A549 (cell line): Measurements from ENCODE around the gene DISP3. TPM values are rescaled to one million over a fixed set of nuclear protein-coding genes. Genes with fewer than 3 reads are reported as not detected.

Experiments
- ATAC-seq, 2 experiments: fragments of 200-7000 bp in 1 of 2; fragments of >200 bp in 1 of 2; cut with Nextera tagmentation in 1 of 2; cut with Tn5 transposase in 1 of 2; 3 replicates each; pipeline versions ENCODE4 v1.8.0 to v1.9.1; 2018 to 2020; ENCODE audit warnings: mild to moderate bottlenecking in 1 of 2, moderate library complexity in 1 of 2
- CTCF ChIA-PET: fragments of 300-600 bp; sonication (Branson Sonifier 250); formaldehyde crosslinking; extraction: SDS; loops from one replicate; lab custom pipeline; 2021; ENCODE audit warnings: antibody characterized with exemption, inconsistent platforms; lab: Yijun Ruan, JAX
- POLR2A ChIA-PET: fragments of 350-600 bp; formaldehyde crosslinking; extraction: SDS; loops from one replicate; lab custom pipeline; 2021; ENCODE audit warnings: antibody characterized with exemption, inconsistent platforms; lab: Yijun Ruan, JAX
- DNase-seq, 2 experiments: peaks; one replicate each; pipeline versions ENCODE4 v3.0.0 to v3.0.0-alpha.2; 2011 to 2016; ENCODE audit warnings: low read depth in 1 of 2, low spot score in 1 of 2
- FAIRE-seq: peaks from 2 replicates; lab custom pipeline; 2011; peaks lifted over from hg19 to GRCh38; lab: Jason Lieb, UNC
- H3K27ac ChIP-seq, 2 experiments: fragments of >200 bp; sonication (Bioruptor Twin); formaldehyde crosslinking; 3 replicates each; pipeline ENCODE4 v1.5.1; 2016 to 2017
- H3K4me1 ChIP-seq: fragments of >200 bp; sonication (Bioruptor Twin); formaldehyde crosslinking; 3 replicates; pipeline ENCODE4 v1.6.1; 2016
- H3K4me2 ChIP-seq: fragments of >200 bp; sonication (Bioruptor Twin); formaldehyde crosslinking; 3 replicates; pipeline ENCODE4 v1.6.1; 2016
- H3K4me3 ChIP-seq: fragments of >200 bp; sonication (Bioruptor Twin); formaldehyde crosslinking; 3 replicates; pipeline ENCODE4 v1.5.1; 2016
- H3K9me3 ChIP-seq: fragments of >200 bp; sonication (Bioruptor Twin); formaldehyde crosslinking; 3 replicates; pipeline ENCODE4 v1.6.1; 2016
- CBX2 ChIP-seq: fragments of 200-600 bp; sonication (generic); IDR thresholded peaks from 2 replicates; pipeline ENCODE4 v1.6.1; 2016; ENCODE audit warnings: low read depth, mild to moderate bottlenecking, borderline replicate concordance
- CEBPB ChIP-seq, 2 experiments: fragments of >200 bp in 1 of 2; sonication (Bioruptor Twin) in 1 of 2; formaldehyde crosslinking in 1 of 2; IDR thresholded peaks; 2 replicates each; pipeline ENCODE4 v1.6.1; 2012 to 2016
- EHF ChIP-seq: fragments of 250-450 bp; sonication (Bioruptor Pico); IDR thresholded peaks from 2 replicates; pipeline ENCODE4 v1.5.0; 2020; ENCODE audit warnings: mild to moderate bottlenecking
- EHMT2 ChIP-seq: fragments of 200-600 bp; sonication (generic); IDR thresholded peaks from 2 replicates; pipeline ENCODE4 v1.6.1; 2016; ENCODE audit warnings: antibody characterized with exemption, low read depth, mild to moderate bottlenecking, moderate library complexity
- ESRRA ChIP-seq: fragments of 150-350 bp; IDR thresholded peaks from 2 replicates; pipeline ENCODE4 v1.6.1; 2014; ENCODE audit warnings: mild to moderate bottlenecking, low read length, borderline replicate concordance
- FOSL2 ChIP-seq, 2 experiments: fragments of 450-650 bp in 1 of 2; fragments of >200 bp in 1 of 2; sonication (Bioruptor Twin) in 1 of 2; formaldehyde crosslinking; IDR thresholded peaks; 2 replicates each; pipeline versions ENCODE4 v1.5.0 to v1.6.1; 2016 to 2020; ENCODE audit warnings: mild to moderate bottlenecking in 1 of 2, moderate library complexity in 1 of 2
- FOXS1 ChIP-seq: fragments of 250-450 bp; sonication (Bioruptor Pico); IDR thresholded peaks from 2 replicates; pipeline ENCODE4 v1.5.0; 2020; ENCODE audit warnings: mild to moderate bottlenecking, moderate library complexity
- HDAC2 ChIP-seq: fragments of 200-600 bp; sonication (generic); IDR thresholded peaks from 2 replicates; pipeline ENCODE4 v1.6.1; 2016
- HEYL ChIP-seq: fragments of 250-450 bp; sonication (Bioruptor Pico); IDR thresholded peaks from 2 replicates; pipeline ENCODE4 v1.8.0; 2021; ENCODE audit warnings: mild to moderate bottlenecking, moderate library complexity
- HOXA7 ChIP-seq: fragments of 250-450 bp; sonication (Bioruptor Pico); IDR thresholded peaks from 2 replicates; pipeline ENCODE4 v1.5.0; 2020; ENCODE audit warnings: mild to moderate bottlenecking, moderate library complexity
- HOXB13 ChIP-seq: fragments of 250-450 bp; sonication (Bioruptor Pico); IDR thresholded peaks from 2 replicates; pipeline ENCODE4 v1.5.0; 2020; ENCODE audit warnings: low read depth, mild to moderate bottlenecking, moderate library complexity
- HOXB5 ChIP-seq: fragments of 250-450 bp; sonication (Bioruptor Pico); IDR thresholded peaks from 2 replicates; pipeline ENCODE4 v1.5.0; 2020; ENCODE audit warnings: mild to moderate bottlenecking, moderate library complexity
- JUN ChIP-seq, 2 experiments: fragments of >200 bp; sonication (Bioruptor Twin); formaldehyde crosslinking; IDR thresholded peaks; 2 replicates in 1 of 2; 3 replicates in 1 of 2; pipeline ENCODE4 v1.6.1; 2016 to 2017
- KDM1A ChIP-seq: fragments of 200-600 bp; sonication (generic); IDR thresholded peaks from 2 replicates; pipeline ENCODE4 v1.6.1; 2016; ENCODE audit warnings: low read depth, mild to moderate bottlenecking
- KDM5A ChIP-seq: fragments of 200-600 bp; sonication (generic); IDR thresholded peaks from 2 replicates; pipeline ENCODE4 v1.6.1; 2016; ENCODE audit warnings: antibody characterized with exemption, mild to moderate bottlenecking
- MAZ ChIP-seq: fragments of 150-350 bp; IDR thresholded peaks from 2 replicates; pipeline ENCODE4 v1.6.1; 2014; ENCODE audit warnings: antibody characterized with exemption, low read depth, low read length, borderline replicate concordance
- NPAS2 ChIP-seq: fragments of 250-450 bp; sonication (Bioruptor Pico); IDR thresholded peaks from 2 replicates; pipeline ENCODE4 v1.8.0; 2022; ENCODE audit warnings: mild to moderate bottlenecking, moderate library complexity, borderline replicate concordance
- NR3C1 ChIP-seq: fragments of >200 bp; sonication (Bioruptor Twin); formaldehyde crosslinking; IDR thresholded peaks from 3 replicates; pipeline ENCODE4 v1.6.1; 2017
- POLR2A ChIP-seq: IDR thresholded peaks from 2 replicates; pipeline ENCODE4 v1.6.1; 2012; ENCODE audit warnings: mild to moderate bottlenecking, low read length
- POLR2AphosphoS2 ChIP-seq: conservative IDR thresholded peaks from 2 replicates; pipeline ENCODE4 v1.6.1; 2012; ENCODE audit warnings: low read length, improper control_type of control experiment, inconsistent platforms
- RAD21 ChIP-seq, 2 experiments: fragments of >200 bp in 1 of 2; sonication (Bioruptor Twin) in 1 of 2; formaldehyde crosslinking in 1 of 2; IDR thresholded peaks in 1 of 2; conservative IDR thresholded peaks in 1 of 2; 2 replicates in 1 of 2; 3 replicates in 1 of 2; pipeline ENCODE4 v1.6.1; 2012 to 2018; ENCODE audit warnings: inconsistent platforms in 1 of 2
- RARB ChIP-seq: fragments of 250-450 bp; sonication (Bioruptor Pico); IDR thresholded peaks from 2 replicates; pipeline ENCODE4 v1.8.0; 2021; ENCODE audit warnings: mild to moderate bottlenecking, moderate library complexity
- RNF2 ChIP-seq: fragments of 200-600 bp; sonication (generic); IDR thresholded peaks from 2 replicates; pipeline ENCODE4 v1.6.1; 2016; ENCODE audit warnings: low read depth, mild to moderate bottlenecking, antibody characterized with exemption, moderate library complexity, borderline replicate concordance
- SMC3 ChIP-seq: fragments of >200 bp; sonication (Bioruptor Twin); formaldehyde crosslinking; IDR thresholded peaks from 3 replicates; pipeline ENCODE4 v1.6.1; 2018; ENCODE audit warnings: inconsistent platforms
- SREBF2 ChIP-seq: fragments of 450-650 bp; IDR thresholded peaks from 2 replicates; pipeline ENCODE4 v1.6.1; 2014; ENCODE audit warnings: mild to moderate bottlenecking, moderate library complexity
- TFCP2L1 ChIP-seq: fragments of 250-450 bp; sonication (Bioruptor Pico); IDR thresholded peaks from 2 replicates; pipeline ENCODE4 v1.5.0; 2021; ENCODE audit warnings: mild to moderate bottlenecking
- TP53 ChIP-seq: fragments of 250-450 bp; sonication (Bioruptor Pico); IDR thresholded peaks from 2 replicates; pipeline ENCODE4 v1.5.0; 2021; ENCODE audit warnings: mild to moderate bottlenecking, moderate library complexity
- ZSCAN20 ChIP-seq: fragments of 250-450 bp; sonication (Bioruptor Pico); IDR thresholded peaks from 2 replicates; pipeline ENCODE4 v1.8.0; 2022; ENCODE audit warnings: mild to moderate bottlenecking, moderate library complexity
- WGBS: methylation state at CpG from one replicate; pipeline ENCODE4 v1.1.6; 2017; ENCODE audit errors: missing lambda C conversion rate; 5-methylcytosine and 5-hydroxymethylcytosine counted together
- polyA plus RNA-seq, 4 experiments: library from polyadenylated mRNA; depleted of rRNA in 3 of 4; stranded (reverse); fragments of >200 nt; fragmentation: RNase III in 1 of 4; extraction: RNeasy Plus Mini Kit Qiagen cat#74134 plus additional on column Dnase treatment in 1 of 4; gene quantifications; 2 replicates in 3 of 4; 3 replicates in 1 of 4; pipeline ENCODE4 v1.2.3, GENCODE V29; 2011 to 2017
- TF ChIP-seq, protein P1 (sequence below): fragments of 250-450 bp; sonication (Bioruptor Pico); IDR thresholded peaks from 2 replicates; pipeline ENCODE4 v1.5.0; 2020; ENCODE audit warnings: low read depth, mild to moderate bottlenecking, moderate library complexity

The DISP3 gene
- polyA plus RNA-seq, 2 of the 4 experiments (the other 2 are of a cell fraction), result 0.09 to 0.22 TPM

DNA sequence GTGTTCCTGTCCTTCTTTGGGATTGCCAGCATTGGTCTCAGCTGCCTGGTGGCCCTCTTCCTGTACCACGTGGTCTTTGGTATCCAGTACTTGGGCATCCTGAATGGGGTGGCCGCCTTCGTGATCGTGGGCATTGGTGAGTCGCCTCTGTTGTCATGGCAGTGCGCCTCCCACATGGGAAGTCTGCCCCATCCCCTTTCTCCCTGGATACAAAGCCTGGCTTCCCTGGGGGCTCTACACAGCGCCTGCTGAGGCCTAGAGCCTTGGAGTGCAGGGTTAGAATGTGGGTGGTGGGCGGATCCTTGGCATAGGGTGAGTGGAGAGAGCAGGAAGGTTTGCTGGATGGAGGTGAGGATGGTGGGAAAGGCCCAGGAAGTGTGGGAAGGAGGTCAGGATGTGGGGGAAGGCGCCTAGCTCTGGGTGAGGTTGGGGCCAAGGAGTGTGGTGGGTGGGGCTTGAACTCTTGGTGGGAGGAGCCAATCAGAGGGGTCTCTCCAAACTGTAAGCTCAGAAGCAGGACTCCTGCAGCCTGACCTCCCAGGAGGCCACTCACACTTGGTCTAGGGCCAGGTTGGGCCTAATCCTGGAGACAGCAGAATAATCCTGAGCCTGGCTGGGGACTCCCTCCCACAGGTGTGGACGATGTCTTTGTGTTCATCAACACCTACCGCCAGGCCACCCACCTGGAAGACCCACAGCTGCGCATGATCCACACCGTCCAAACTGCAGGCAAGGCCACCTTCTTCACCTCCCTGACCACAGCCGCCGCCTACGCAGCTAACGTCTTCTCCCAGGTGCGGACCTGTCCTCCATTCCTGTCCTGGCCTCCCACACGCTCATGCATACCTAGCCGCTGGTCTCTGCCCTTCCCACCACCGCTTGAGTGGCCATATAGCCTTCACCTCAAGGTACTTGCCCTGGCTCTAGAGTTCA lies 36.7 kb downstream of the DISP3 start:
- WGBS, result 49% methylated on average over 21 of the region's 21 CpGs
- Histone ChIP-seq H3K4me1 (no peaks in the 10 kb centered on the region), H3K9me3 (no peaks in the 10 kb centered on the region), H3K4me3 (no peak overlapping the region), H3K4me2 (no peak overlapping the region), H3K27ac (no peak overlapping the region)
- ATAC-seq (no peak), FAIRE-seq (no peak), DNase-seq (no peak)
- no peak for TF ChIP-seq TFCP2L1 (CRISPR knock-in tag)
- TF ChIP-seq TP53 (CRISPR knock-in tag), result no peak
- TF ChIP-seq HOXB13 (CRISPR knock-in tag), result no peak
- TF ChIP-seq, protein P1, sequence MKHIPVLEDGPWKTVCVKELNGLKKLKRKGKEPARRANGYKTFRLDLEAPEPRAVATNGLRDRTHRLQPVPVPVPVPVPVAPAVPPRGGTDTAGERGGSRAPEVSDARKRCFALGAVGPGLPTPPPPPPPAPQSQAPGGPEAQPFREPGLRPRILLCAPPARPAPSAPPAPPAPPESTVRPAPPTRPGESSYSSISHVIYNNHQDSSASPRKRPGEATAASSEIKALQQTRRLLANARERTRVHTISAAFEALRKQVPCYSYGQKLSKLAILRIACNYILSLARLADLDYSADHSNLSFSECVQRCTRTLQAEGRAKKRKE (CRISPR knock-in tag), result no peak
- no peak for TF ChIP-seq EHMT2
- TF ChIP-seq SREBF2, result no peak
- no peak for TF ChIP-seq RARB
- TF ChIP-seq SMC3, result no peak
- TF ChIP-seq JUN (IDR thresholded peaks at IDR 0.05), result no peak
- TF ChIP-seq ESRRA, result no peak
- TF ChIP-seq POLR2AphosphoS2, result no peak
- TF ChIP-seq MAZ, result no peak
- TF ChIP-seq KDM1A, result no peak
- TF ChIP-seq EHF, result no peak
- no peak for TF ChIP-seq ZSCAN20 (CRISPR knock-in tag)
- no peak for TF ChIP-seq HDAC2
- no peak for TF ChIP-seq CEBPB (IDR thresholded peaks at IDR 0.05)
- TF ChIP-seq FOSL2 (IDR thresholded peaks at IDR 0.05), result no peak
- TF ChIP-seq FOSL2 (CRISPR knock-in tag; IDR thresholded peaks at IDR 0.05), result no peak
- no peak for TF ChIP-seq KDM5A
- POLR2A ChIA-PET, result no interaction called here
- CTCF ChIA-PET, result no interaction called here

DNA sequence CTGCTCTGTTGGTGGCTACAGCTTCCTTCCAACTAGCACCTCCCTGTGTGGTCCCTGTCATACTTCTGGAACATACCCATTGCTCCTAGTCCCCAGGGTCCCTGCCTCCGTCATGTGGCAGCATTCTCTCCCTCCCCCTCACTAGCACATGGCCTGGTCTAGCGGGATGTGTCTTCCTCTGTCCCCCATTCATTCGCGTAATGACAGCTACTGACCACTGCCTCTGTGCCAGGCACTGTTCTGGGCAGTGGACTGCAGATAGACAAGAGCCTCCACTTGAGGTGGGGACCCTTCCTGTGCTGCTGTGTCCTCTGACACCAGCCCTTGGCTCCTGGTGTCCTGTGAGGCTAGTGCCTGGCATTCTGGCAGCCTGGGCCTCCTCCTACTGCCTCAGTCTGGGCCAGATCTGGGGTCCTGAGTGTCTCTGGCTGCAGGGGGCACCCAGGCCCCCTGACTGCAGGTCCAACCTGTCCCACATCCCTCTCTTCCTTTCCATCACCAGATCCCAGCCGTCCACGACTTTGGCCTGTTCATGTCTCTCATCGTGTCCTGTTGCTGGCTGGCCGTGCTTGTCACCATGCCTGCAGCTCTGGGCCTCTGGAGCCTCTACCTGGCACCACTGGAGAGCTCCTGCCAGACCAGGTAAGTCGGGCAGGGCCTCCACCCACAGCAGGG lies 38.1 kb downstream of the DISP3 start:
- no peak overlapping the region for H3K4me2 ChIP-seq
- H3K4me1 ChIP-seq, result no peaks in the 10 kb centered on the region
- DNase-seq (no peak), FAIRE-seq (no peak), ATAC-seq (no peak)
- TF ChIP-seq CBX2, result no peak
- no peak for TF ChIP-seq JUN (IDR thresholded peaks at IDR 0.05)
- TF ChIP-seq NR3C1, result no peak
- no peak for TF ChIP-seq RAD21 (conservative IDR thresholded peaks at IDR 0.05 in 1 of 2, IDR thresholded peaks at IDR 0.05 in 1 of 2)
- TF ChIP-seq HEYL (CRISPR knock-in tag), result no peak
- TF ChIP-seq HOXA7 (CRISPR knock-in tag), result no peak
- no peak for TF ChIP-seq SREBF2
- TF ChIP-seq RARB, result no peak
- TF ChIP-seq SMC3, result no peak
- no peak for TF ChIP-seq POLR2AphosphoS2
- TF ChIP-seq POLR2A, result no peak
- TF ChIP-seq MAZ, result no peak
- TF ChIP-seq FOXS1 (CRISPR knock-in tag), result no peak
- no peak for TF ChIP-seq KDM1A
- TF ChIP-seq RNF2, result no peak
- TF ChIP-seq NPAS2, result no peak
- TF ChIP-seq FOSL2 (IDR thresholded peaks at IDR 0.05), result no peak
- no peak for TF ChIP-seq FOSL2 (CRISPR knock-in tag; IDR thresholded peaks at IDR 0.05)
- TF ChIP-seq TP53 (CRISPR knock-in tag), result no peak
- TF ChIP-seq HOXB5 (CRISPR knock-in tag), result no peak
- H3K9me3 ChIP-seq, result no peaks in the 10 kb centered on the region
- CTCF ChIA-PET, result interaction anchor here (0.5 kb wide), 1 partner anchor 470 kb away, joined by 3 read pairs; no protein-coding TSS in a partner anchor
- POLR2A ChIA-PET, result no interaction called here
- H3K4me3 ChIP-seq, result no peak overlapping the region
- 26% methylated on average over 7 of the region's 9 CpGs for WGBS
- no peak overlapping the region for H3K27ac ChIP-seq
